WTC11 (cell line): Measurements from ENCODE around the gene ZNF487. TPM values are rescaled to one million over a fixed set of nuclear protein-coding genes. Genes with fewer than 3 reads are reported as not detected.
A peak's percentile ranks its signal among the peaks of the same experiment; 100 is the strongest.

Experiments
- ATAC-seq: fragments of 200-7000 bp; cut with Tn5 transposase; 2 replicates; pipeline ENCODE4 v1.10.0; 2021; ENCODE audit warnings: mild to moderate bottlenecking, moderate library complexity
- CTCF ChIA-PET: fragments of 300-600 bp; sonication (Branson Sonifier 250); formaldehyde crosslinking; loops from one replicate; lab custom pipeline; 2021; ENCODE audit warnings: antibody characterized with exemption; lab: Charles Lee
- POLR2A ChIA-PET: fragments of 350-600 bp; sonication (Branson Sonifier 250); formaldehyde crosslinking; loops from one replicate; lab custom pipeline; 2021; ENCODE audit warnings: antibody characterized with exemption; lab: Charles Lee
- DNase-seq: peaks from one replicate; pipeline ENCODE4 v3.0.0; 2021; ENCODE audit warnings: low spot score
- H3K27ac Mint-ChIP-seq: 2 replicates; pipeline ENCODE4 v1.8.0; 2021; ENCODE audit warnings: mixed read lengths
- H3K27me3 Mint-ChIP-seq: 2 replicates; pipeline ENCODE4 v1.8.0; 2021; ENCODE audit warnings: low read depth, mild to moderate bottlenecking, moderate library complexity, mixed read lengths
- H3K36me3 Mint-ChIP-seq: 2 replicates; pipeline ENCODE4 v1.8.0; 2021; ENCODE audit warnings: mixed read lengths
- H3K4me1 Mint-ChIP-seq: 2 replicates; pipeline ENCODE4 v1.8.0; 2022; ENCODE audit warnings: mixed read lengths
- H3K4me3 Mint-ChIP-seq: 2 replicates; pipeline ENCODE4 v1.8.0; 2021; ENCODE audit warnings: mild to moderate bottlenecking, moderate library complexity, mixed read lengths
- H3K9me3 Mint-ChIP-seq: 2 replicates; pipeline ENCODE4 v1.8.0; 2021; ENCODE audit warnings: mixed read lengths
- ATF1 ChIP-seq: sonication (generic); formaldehyde crosslinking; IDR thresholded peaks from 2 replicates; pipeline ENCODE4 v1.8.1; 2023; ENCODE audit warnings: mild to moderate bottlenecking, moderate library complexity, missing genetic modification reagents
- EMX1 ChIP-seq: fragments of 250-450 bp; sonication (Bioruptor Pico); IDR thresholded peaks from 2 replicates; pipeline ENCODE4 v1.8.0; 2021; ENCODE audit warnings: mild to moderate bottlenecking
- ETV6 ChIP-seq: sonication (generic); formaldehyde crosslinking; IDR thresholded peaks from 2 replicates; pipeline ENCODE4 v1.8.1; 2022; ENCODE audit warnings: mild to moderate bottlenecking, missing genetic modification reagents
- GRHL2 ChIP-seq: fragments of 250-450 bp; sonication (Bioruptor Pico); IDR thresholded peaks from 2 replicates; pipeline ENCODE4 v1.8.0; 2022; ENCODE audit warnings: mild to moderate bottlenecking, moderate library complexity; ENCODE audit not compliant: insufficient replicate concordance, severe bottlenecking
- GTF2I ChIP-seq: fragments of 250-450 bp; sonication (Bioruptor Pico); conservative IDR thresholded peaks from 2 replicates; pipeline ENCODE4 v1.4.0; 2021; ENCODE audit warnings: mild to moderate bottlenecking
- JUN ChIP-seq: sonication (generic); formaldehyde crosslinking; IDR thresholded peaks from 2 replicates; pipeline ENCODE4 v1.8.0; 2023; ENCODE audit warnings: mild to moderate bottlenecking, missing genetic modification reagents
- KAT7 ChIP-seq: sonication (generic); formaldehyde crosslinking; IDR thresholded peaks from 2 replicates; pipeline ENCODE4 v1.8.1; 2023; ENCODE audit warnings: missing genetic modification reagents, mild to moderate bottlenecking, borderline replicate concordance
- MXD4 ChIP-seq: fragments of 250-450 bp; sonication (Bioruptor Pico); IDR thresholded peaks from 2 replicates; pipeline ENCODE4 v1.8.0; 2021; ENCODE audit warnings: mild to moderate bottlenecking, moderate library complexity, borderline replicate concordance
- OVOL2 ChIP-seq: fragments of 250-450 bp; sonication (Bioruptor Pico); IDR thresholded peaks from 2 replicates; pipeline ENCODE4 v1.9.0; 2021; ENCODE audit warnings: mild to moderate bottlenecking, borderline replicate concordance
- TCF7 ChIP-seq: sonication (generic); formaldehyde crosslinking; IDR thresholded peaks from 2 replicates; pipeline ENCODE4 v1.8.0; 2022; ENCODE audit warnings: mild to moderate bottlenecking, low read depth, missing genetic modification reagents, moderate library complexity
- TEAD1 ChIP-seq: sonication (generic); formaldehyde crosslinking; IDR thresholded peaks from 2 replicates; pipeline ENCODE4 v1.8.0; 2022; ENCODE audit warnings: mild to moderate bottlenecking, missing genetic modification reagents
- ZBTB21 ChIP-seq: sonication (generic); formaldehyde crosslinking; IDR thresholded peaks from 2 replicates; pipeline ENCODE4 v1.8.1; 2023; ENCODE audit warnings: mild to moderate bottlenecking, missing genetic modification reagents, borderline replicate concordance
- ZNF416 ChIP-seq: fragments of 250-450 bp; sonication (Bioruptor Pico); IDR thresholded peaks from 2 replicates; pipeline ENCODE4 v1.9.0; 2021; ENCODE audit warnings: mild to moderate bottlenecking, inconsistent platforms
- ZNF423 ChIP-seq: fragments of 250-450 bp; sonication (Bioruptor Pico); IDR thresholded peaks from 2 replicates; pipeline ENCODE4 v2.1.2; 2022; ENCODE audit warnings: mild to moderate bottlenecking, moderate library complexity
- total RNA-seq: library from RNA; stranded (reverse); gene quantifications from 3 replicates; pipeline ENCODE4 v1.2.3, GENCODE V29; 2021
- TF ChIP-seq, protein P1 (sequence below): fragments of 250-450 bp; sonication (Bioruptor Pico); IDR thresholded peaks from 2 replicates; pipeline ENCODE4 v1.8.0; 2021; ENCODE audit warnings: mild to moderate bottlenecking
- TF ChIP-seq, protein P2 (sequence below): sonication (generic); formaldehyde crosslinking; IDR thresholded peaks from 2 replicates; pipeline ENCODE4 v1.8.1; 2023; ENCODE audit warnings: mild to moderate bottlenecking, missing genetic modification reagents, moderate library complexity
- TF ChIP-seq, protein P3 (sequence below): fragments of 250-450 bp; sonication (Bioruptor Pico); IDR thresholded peaks from 2 replicates; pipeline ENCODE4 v1.9.0; 2021; ENCODE audit warnings: mild to moderate bottlenecking, borderline replicate concordance
- TF ChIP-seq, protein P4 (sequence below): fragments of 250-450 bp; sonication (Bioruptor Pico); IDR thresholded peaks from 2 replicates; pipeline ENCODE4 v1.9.0; 2021; ENCODE audit warnings: mild to moderate bottlenecking
- TF ChIP-seq, protein P5 (sequence below): sonication (generic); formaldehyde crosslinking; IDR thresholded peaks from 2 replicates; pipeline ENCODE4 v1.8.0; 2023; ENCODE audit warnings: missing genetic modification reagents, mild to moderate bottlenecking, borderline replicate concordance
- TF ChIP-seq, protein P6 (sequence below): sonication (generic); formaldehyde crosslinking; IDR thresholded peaks from 2 replicates; pipeline ENCODE4 v1.8.1; 2022; ENCODE audit warnings: mild to moderate bottlenecking, moderate library complexity, missing genetic modification reagents

Gene ZNF487
- total RNA-seq, 1 experiment from 2014 or later = 2.3 TPM

DNA sequence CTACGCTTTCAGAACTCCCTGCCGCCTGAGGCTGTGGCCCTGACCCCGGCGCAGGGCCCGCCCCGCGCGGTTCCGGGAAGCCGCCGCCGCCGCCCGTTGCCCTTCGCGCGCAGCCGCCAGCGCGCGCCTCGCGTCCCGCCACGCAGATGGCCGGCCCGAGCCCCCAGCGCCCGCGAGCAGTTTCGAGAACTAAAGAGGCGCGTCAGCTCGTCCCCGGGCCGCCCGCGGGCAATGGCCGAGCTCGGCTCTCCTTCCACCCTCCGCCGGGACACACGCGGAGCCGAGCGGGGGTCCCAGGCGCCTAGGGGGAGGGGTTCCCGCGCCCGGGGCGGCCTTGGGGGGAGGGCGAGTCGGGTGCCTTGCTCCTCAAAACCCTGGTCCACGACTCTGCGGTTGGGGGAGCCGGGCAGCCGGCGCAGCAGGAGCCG lies 29.7 kb upstream of the ZNF487 start:
- peak; percentile 24 for DNase-seq
- peaks cover 50% of the 10 kb centered on the region for H3K4me1 Mint-ChIP-seq

DNA sequence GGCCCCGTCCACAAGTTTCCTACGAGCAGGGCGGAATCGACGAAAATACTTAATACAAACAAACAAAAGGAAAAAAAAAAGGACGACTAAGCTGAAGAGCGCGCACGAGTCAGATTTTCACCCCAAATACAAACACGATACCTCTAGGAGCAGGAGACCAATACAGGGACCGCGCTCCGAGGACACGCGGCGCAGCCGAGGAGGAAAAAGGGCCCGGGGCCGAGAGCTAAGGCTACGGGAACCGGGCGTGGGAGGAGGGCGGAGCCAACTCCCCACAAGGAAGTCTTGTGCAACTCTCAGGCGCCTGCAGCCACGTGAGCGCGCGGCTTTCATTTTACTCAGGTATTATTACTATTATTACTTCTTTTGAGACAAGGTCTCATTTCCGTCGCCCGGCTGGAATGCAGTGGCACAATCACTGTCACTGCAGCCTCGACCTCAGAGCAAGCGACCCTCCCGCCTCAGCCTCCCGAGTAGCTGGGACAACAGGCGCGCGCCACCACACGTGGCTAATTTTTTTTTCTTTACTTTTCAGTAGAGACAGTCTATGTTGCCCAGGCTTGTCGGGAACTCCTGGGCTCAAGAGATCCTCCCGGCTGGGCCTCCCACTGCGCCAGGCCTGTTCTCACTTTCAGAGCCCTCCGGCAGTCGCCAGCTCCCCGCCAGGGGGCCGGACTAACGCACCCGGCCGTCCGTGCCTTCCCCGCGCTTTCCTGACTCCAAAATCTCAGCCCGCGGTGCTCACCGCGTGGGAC lies 29.2 kb upstream of the ZNF487 start:
- POLR2A ChIA-PET = interaction anchor here (0.6 to 1.8 kb wide), 4 partner anchors 10 to 29 kb away, joined by 4 to 19 read pairs (median 6); partner anchors contain the start of gene ZNF487
- peak overlapping the region; percentile 92 for H3K4me3 Mint-ChIP-seq
- TF ChIP-seq GRHL2 (CRISPR knock-in tag) = no peak
- TF ChIP-seq, protein P1, sequence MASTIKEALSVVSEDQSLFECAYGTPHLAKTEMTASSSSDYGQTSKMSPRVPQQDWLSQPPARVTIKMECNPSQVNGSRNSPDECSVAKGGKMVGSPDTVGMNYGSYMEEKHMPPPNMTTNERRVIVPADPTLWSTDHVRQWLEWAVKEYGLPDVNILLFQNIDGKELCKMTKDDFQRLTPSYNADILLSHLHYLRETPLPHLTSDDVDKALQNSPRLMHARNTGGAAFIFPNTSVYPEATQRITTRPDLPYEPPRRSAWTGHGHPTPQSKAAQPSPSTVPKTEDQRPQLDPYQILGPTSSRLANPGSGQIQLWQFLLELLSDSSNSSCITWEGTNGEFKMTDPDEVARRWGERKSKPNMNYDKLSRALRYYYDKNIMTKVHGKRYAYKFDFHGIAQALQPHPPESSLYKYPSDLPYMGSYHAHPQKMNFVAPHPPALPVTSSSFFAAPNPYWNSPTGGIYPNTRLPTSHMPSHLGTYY (CRISPR knock-in tag) = no peak
- TF ChIP-seq, protein P2, sequence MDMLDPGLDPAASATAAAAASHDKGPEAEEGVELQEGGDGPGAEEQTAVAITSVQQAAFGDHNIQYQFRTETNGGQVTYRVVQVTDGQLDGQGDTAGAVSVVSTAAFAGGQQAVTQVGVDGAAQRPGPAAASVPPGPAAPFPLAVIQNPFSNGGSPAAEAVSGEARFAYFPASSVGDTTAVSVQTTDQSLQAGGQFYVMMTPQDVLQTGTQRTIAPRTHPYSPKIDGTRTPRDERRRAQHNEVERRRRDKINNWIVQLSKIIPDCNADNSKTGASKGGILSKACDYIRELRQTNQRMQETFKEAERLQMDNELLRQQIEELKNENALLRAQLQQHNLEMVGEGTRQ (CRISPR knock-in tag) = peak; percentile 41; the same call in 1 of the 2 replicates
- TF ChIP-seq TCF7 (CRISPR knock-in tag) = no peak
- TF ChIP-seq, protein P3, sequence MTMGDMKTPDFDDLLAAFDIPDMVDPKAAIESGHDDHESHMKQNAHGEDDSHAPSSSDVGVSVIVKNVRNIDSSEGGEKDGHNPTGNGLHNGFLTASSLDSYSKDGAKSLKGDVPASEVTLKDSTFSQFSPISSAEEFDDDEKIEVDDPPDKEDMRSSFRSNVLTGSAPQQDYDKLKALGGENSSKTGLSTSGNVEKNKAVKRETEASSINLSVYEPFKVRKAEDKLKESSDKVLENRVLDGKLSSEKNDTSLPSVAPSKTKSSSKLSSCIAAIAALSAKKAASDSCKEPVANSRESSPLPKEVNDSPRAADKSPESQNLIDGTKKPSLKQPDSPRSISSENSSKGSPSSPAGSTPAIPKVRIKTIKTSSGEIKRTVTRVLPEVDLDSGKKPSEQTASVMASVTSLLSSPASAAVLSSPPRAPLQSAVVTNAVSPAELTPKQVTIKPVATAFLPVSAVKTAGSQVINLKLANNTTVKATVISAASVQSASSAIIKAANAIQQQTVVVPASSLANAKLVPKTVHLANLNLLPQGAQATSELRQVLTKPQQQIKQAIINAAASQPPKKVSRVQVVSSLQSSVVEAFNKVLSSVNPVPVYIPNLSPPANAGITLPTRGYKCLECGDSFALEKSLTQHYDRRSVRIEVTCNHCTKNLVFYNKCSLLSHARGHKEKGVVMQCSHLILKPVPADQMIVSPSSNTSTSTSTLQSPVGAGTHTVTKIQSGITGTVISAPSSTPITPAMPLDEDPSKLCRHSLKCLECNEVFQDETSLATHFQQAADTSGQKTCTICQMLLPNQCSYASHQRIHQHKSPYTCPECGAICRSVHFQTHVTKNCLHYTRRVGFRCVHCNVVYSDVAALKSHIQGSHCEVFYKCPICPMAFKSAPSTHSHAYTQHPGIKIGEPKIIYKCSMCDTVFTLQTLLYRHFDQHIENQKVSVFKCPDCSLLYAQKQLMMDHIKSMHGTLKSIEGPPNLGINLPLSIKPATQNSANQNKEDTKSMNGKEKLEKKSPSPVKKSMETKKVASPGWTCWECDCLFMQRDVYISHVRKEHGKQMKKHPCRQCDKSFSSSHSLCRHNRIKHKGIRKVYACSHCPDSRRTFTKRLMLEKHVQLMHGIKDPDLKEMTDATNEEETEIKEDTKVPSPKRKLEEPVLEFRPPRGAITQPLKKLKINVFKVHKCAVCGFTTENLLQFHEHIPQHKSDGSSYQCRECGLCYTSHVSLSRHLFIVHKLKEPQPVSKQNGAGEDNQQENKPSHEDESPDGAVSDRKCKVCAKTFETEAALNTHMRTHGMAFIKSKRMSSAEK (CRISPR knock-in tag) = no peak
- TF ChIP-seq, protein P4, sequence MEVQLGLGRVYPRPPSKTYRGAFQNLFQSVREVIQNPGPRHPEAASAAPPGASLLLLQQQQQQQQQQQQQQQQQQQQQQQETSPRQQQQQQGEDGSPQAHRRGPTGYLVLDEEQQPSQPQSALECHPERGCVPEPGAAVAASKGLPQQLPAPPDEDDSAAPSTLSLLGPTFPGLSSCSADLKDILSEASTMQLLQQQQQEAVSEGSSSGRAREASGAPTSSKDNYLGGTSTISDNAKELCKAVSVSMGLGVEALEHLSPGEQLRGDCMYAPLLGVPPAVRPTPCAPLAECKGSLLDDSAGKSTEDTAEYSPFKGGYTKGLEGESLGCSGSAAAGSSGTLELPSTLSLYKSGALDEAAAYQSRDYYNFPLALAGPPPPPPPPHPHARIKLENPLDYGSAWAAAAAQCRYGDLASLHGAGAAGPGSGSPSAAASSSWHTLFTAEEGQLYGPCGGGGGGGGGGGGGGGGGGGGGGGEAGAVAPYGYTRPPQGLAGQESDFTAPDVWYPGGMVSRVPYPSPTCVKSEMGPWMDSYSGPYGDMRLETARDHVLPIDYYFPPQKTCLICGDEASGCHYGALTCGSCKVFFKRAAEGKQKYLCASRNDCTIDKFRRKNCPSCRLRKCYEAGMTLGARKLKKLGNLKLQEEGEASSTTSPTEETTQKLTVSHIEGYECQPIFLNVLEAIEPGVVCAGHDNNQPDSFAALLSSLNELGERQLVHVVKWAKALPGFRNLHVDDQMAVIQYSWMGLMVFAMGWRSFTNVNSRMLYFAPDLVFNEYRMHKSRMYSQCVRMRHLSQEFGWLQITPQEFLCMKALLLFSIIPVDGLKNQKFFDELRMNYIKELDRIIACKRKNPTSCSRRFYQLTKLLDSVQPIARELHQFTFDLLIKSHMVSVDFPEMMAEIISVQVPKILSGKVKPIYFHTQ (CRISPR knock-in tag) = no peak
- no peak for TF ChIP-seq MXD4 (CRISPR knock-in tag)
- no peak for TF ChIP-seq ATF1 (CRISPR knock-in tag)
- TF ChIP-seq, protein P5, sequence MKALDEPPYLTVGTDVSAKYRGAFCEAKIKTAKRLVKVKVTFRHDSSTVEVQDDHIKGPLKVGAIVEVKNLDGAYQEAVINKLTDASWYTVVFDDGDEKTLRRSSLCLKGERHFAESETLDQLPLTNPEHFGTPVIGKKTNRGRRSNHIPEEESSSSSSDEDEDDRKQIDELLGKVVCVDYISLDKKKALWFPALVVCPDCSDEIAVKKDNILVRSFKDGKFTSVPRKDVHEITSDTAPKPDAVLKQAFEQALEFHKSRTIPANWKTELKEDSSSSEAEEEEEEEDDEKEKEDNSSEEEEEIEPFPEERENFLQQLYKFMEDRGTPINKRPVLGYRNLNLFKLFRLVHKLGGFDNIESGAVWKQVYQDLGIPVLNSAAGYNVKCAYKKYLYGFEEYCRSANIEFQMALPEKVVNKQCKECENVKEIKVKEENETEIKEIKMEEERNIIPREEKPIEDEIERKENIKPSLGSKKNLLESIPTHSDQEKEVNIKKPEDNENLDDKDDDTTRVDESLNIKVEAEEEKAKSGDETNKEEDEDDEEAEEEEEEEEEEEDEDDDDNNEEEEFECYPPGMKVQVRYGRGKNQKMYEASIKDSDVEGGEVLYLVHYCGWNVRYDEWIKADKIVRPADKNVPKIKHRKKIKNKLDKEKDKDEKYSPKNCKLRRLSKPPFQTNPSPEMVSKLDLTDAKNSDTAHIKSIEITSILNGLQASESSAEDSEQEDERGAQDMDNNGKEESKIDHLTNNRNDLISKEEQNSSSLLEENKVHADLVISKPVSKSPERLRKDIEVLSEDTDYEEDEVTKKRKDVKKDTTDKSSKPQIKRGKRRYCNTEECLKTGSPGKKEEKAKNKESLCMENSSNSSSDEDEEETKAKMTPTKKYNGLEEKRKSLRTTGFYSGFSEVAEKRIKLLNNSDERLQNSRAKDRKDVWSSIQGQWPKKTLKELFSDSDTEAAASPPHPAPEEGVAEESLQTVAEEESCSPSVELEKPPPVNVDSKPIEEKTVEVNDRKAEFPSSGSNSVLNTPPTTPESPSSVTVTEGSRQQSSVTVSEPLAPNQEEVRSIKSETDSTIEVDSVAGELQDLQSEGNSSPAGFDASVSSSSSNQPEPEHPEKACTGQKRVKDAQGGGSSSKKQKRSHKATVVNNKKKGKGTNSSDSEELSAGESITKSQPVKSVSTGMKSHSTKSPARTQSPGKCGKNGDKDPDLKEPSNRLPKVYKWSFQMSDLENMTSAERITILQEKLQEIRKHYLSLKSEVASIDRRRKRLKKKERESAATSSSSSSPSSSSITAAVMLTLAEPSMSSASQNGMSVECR (CRISPR knock-in tag) = no peak
- TF ChIP-seq, protein P6, sequence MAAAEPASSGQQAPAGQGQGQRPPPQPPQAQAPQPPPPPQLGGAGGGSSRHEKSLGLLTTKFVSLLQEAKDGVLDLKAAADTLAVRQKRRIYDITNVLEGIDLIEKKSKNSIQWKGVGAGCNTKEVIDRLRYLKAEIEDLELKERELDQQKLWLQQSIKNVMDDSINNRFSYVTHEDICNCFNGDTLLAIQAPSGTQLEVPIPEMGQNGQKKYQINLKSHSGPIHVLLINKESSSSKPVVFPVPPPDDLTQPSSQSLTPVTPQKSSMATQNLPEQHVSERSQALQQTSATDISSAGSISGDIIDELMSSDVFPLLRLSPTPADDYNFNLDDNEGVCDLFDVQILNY = 0 out of 2 replicates have a peak, but pooled peaks have one; percentile 26
- peak; percentile 52; the same call in 1 of the 2 replicates for TF ChIP-seq ZNF423 (CRISPR knock-in tag)
- no peak for TF ChIP-seq JUN (CRISPR knock-in tag)
- no peak for TF ChIP-seq ZBTB21 (CRISPR knock-in tag)
- TF ChIP-seq GTF2I (CRISPR knock-in tag) = peak; percentile 54; the same call in 1 of the 2 replicates

More for the DNA sequence above, 29.7 kb upstream of the ZNF487 start:
- no peaks in the 10 kb centered on the region for H3K36me3 Mint-ChIP-seq
- no peaks in the 10 kb centered on the region for H3K27me3 Mint-ChIP-seq
- no peaks in the 10 kb centered on the region for H3K9me3 Mint-ChIP-seq
- ATAC-seq = no peak
- TF ChIP-seq TEAD1 (CRISPR knock-in tag) (no peak), ZNF416 (CRISPR knock-in tag) (0 out of 2 replicates have a peak, but pooled peaks have one; percentile 36), GRHL2 (CRISPR knock-in tag) (no peak), ETV6 (peak; percentile 35; the same call in 1 of the 2 replicates), KAT7 (CRISPR knock-in tag) (0 out of 2 replicates have a peak, but pooled peaks have one; percentile 24), EMX1 (CRISPR knock-in tag) (no peak), OVOL2 (no peak), ZNF423 (CRISPR knock-in tag) (peak; percentile 35; the same call in 1 of the 2 replicates)
- POLR2A ChIA-PET = interaction anchor here (0.6 to 1.8 kb wide), 4 partner anchors 10 to 30 kb away, joined by 4 to 19 read pairs (median 6); partner anchors contain the start of gene ZNF487
- CTCF ChIA-PET = interaction anchor here (1.2 to 1.8 kb wide), 2 partner anchors 10 to 13 kb away, joined by 5 to 14 read pairs; no protein-coding TSS in a partner anchor
- peak overlapping the region; percentile 92 for H3K4me3 Mint-ChIP-seq
- H3K27ac Mint-ChIP-seq = peak overlapping the region; percentile 96

More for the DNA sequence above, 29.2 kb upstream of the ZNF487 start:
- CTCF ChIA-PET = interaction anchor here (0.8 to 1.8 kb wide), 4 partner anchors 10 to 206 kb away, joined by 3 to 14 read pairs (median 4); no protein-coding TSS in a partner anchor
- Mint-ChIP-seq H3K9me3 (no peaks in the 10 kb centered on the region), H3K27me3 (no peaks in the 10 kb centered on the region), H3K4me1 (peaks cover 45% of the 10 kb centered on the region), H3K27ac (peak overlapping the region; percentile 96), H3K36me3 (no peaks in the 10 kb centered on the region)
- DNase-seq (peak; percentile 58), ATAC-seq (peak; percentile 3; the same call in 1 of the 2 replicates)
